ENCODE results near the gene GALNT16.

Gene GALNT16

DNA sequence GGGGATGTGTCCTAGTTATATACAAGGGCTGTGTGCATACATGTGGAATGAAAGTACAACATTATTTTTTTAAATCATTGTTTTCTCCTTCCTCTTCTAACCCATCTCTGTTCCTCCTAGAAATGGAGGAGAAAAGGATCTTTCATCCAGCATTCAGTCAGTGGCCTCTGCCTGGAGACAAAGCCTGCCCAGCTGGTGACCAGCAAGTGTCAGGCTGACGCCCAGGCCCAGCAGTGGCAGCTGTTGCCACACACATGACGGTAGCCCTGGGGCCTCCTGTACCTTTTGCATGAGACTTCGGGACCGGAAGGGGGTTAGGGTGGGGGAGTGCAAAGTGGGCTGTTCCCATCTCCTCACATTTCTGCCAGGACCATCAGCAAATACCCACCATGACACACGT is 92.0 kb downstream of the GALNT16 start:
- no peak for TF ChIP-seq CTCF (IDR thresholded peaks at IDR 0.05; ENCODE audit: extremely low read depth, missing control alignments)
- DNase-seq (ENCODE audit: low spot score) = no peak

GRCh38 chr14:69353168-69353567 is 93.2 kb downstream of the GALNT16 start:
- DNase-seq (ENCODE audit: low spot score) = no peak

DNA sequence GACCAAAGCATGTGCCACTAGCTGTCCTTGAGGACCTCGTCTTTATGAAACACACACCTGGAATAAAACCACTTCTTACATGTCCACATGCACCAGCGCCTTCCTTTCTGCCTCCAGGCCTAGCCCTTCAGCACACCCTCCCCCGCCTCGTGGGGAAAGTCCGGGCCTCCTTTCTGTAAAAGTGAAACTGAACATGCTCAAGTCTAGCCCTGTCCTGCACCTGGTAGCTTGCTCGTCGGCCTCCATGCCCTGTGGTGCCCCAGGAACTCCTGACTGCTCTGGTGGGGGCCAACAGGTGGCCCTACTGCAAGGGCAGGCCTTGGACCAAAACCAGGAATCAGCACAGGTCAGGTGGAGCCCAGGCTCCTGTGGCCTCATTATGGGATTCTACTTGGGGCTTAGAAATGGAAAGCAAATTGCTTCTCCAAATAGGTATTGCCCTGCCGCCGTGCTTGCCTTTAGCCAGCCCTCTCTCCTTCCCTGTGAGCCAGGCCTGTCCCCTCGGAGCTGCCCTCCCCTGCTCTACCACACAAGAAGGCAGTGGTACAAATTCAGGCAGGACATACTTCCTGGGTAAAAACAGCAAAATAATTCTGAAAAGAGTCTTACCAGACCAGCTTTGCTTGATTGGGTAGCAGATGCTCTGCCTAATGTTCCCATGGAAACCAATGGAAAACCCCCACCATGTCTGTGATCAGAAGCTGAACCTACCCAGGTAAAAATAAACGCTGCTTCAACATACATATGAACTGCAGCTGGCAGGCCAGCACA is 94.6 kb downstream of the GALNT16 start:
- no peak for TF ChIP-seq CTCF (IDR thresholded peaks at IDR 0.05; ENCODE audit: extremely low read depth, missing control alignments)
- DNase-seq (ENCODE audit: low spot score) = peak; percentile 84

More at GRCh38 chr14:69353168-69353567, 93.2 kb downstream of the GALNT16 start:
- no peak for TF ChIP-seq CTCF (IDR thresholded peaks at IDR 0.05; ENCODE audit: extremely low read depth, missing control alignments)

DNA sequence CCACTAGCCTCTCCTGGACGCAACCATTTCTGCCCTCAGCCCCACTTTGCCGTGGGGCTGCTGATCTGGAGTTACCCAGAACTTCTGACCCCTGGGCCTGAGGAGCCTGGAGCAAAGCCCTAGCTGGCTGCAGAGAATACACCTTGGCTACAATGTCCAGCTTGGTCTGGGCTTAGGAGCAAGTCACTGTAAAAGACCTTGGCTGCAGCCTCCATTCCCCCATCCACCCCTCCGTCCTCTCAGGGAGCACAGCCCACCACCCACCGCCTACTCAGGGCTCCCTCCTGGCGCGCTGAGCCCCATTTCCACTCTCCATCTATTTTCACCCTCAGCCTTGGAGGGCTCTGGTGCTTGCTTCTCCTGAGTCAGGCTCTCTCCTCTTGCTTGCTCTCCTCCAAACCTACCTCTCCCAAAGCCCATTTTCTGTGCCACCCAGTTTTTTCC is 95.2 kb downstream of the GALNT16 start:
- no peak for DNase-seq (ENCODE audit: low spot score)
- no peak for TF ChIP-seq CTCF (IDR thresholded peaks at IDR 0.05; ENCODE audit: extremely low read depth, missing control alignments)

- DNase-seq (ENCODE audit: low spot score) = no peak
- no peak for TF ChIP-seq CTCF (IDR thresholded peaks at IDR 0.05; ENCODE audit: extremely low read depth, missing control alignments)
Observed at GRCh38 chr14:69355607-69356281, 95.8 kb downstream of the GALNT16 start.

DNA sequence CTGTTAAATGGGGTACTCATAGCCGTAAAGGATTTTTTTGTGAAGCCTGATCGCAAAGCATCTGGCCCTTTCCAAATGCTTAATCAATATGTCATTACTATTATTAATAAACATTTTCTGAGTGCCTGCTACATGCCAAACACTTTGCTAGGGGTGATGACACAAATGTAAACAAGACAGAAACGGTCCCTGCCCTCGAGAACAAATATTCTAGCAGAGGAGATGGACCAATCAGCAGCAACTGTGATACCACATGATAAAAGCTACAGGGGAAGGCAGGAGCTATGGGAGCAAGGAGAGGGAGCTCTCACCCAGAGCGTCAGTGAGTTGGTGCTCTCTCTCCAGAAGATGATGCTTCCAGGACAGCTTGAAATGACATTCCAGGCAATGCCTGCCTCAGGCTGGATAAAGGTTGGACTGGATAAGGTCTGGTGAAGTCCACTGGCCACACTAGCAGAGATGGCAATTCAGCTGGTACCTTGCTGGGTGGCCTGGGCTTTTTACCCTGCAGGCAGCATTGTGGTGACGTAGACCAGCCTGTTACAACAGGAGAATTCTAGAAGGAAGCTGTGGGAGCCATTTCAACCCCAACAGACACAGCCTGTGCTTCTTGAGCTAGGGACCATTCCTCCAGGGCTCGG is 97.1 kb downstream of the GALNT16 start:
- no peak for DNase-seq (ENCODE audit: low spot score)

More for the DNA sequence above, 97.1 kb downstream of the GALNT16 start:
- no peak for TF ChIP-seq CTCF (IDR thresholded peaks at IDR 0.05; ENCODE audit: extremely low read depth, missing control alignments)
